MG63 (cell line): Measurements from ENCODE around the gene CCT4. TPM values are rescaled to one million over a fixed set of nuclear protein-coding genes. Genes with fewer than 3 reads are reported as not detected.

Experiments
- DNase-seq: peaks from one replicate; pipeline ENCODE4 v3.0.0-alpha.2; 2020
- H3K27me3 ChIP-seq: fragments of 250-450 bp; sonication (Bioruptor Pico); 2 replicates; pipeline ENCODE4 v1.5.1; 2020; ENCODE audit warnings: mild to moderate bottlenecking, moderate library complexity
- H3K36me3 ChIP-seq: fragments of 250-450 bp; sonication (Bioruptor Pico); 2 replicates; pipeline ENCODE4 v1.5.1; 2020; ENCODE audit warnings: mild to moderate bottlenecking, moderate library complexity
- H3K4me3 ChIP-seq: fragments of 250-450 bp; sonication (Bioruptor Pico); 2 replicates; pipeline ENCODE4 v1.5.1; 2020; ENCODE audit warnings: mild to moderate bottlenecking, moderate library complexity
- H3K9me3 ChIP-seq: fragments of 250-450 bp; sonication (Bioruptor Pico); 2 replicates; pipeline ENCODE4 v1.5.1; 2020; ENCODE audit warnings: mild to moderate bottlenecking, moderate library complexity
- total RNA-seq: library from RNA; depleted of rRNA; stranded (reverse); fragments of >200 nt; shearing (Covaris generic); gene quantifications from 2 replicates; pipeline ENCODE4 v1.2.3, GENCODE V29; 2014; ENCODE audit warnings: low replicate concordance; rRNA removed

Gene CCT4
- total RNA-seq, 1 experiment from 2014 or later, result 385 TPM

DNA sequence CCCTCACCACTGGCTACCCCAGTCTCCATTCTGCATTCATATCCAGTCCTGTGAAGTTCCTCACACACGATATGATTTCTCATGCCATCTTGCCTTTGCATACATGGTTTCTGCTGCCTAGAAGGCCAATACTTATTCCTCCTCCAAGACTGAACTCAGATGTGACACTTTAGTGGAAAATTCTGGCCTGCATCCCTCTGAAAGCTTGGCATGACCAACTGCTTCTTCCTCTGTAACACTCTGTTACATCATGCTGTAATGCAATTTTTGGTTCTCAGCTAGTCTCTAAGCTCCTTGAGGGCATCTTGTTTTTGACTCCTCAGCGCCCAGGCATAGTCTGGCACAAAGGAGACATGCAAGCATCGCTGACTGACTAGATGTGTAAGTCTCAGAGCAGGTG, 47.2 kb downstream of the CCT4 start:
- DNase-seq, result no peak
- no peaks in the 10 kb centered on the region for H3K36me3 ChIP-seq
- no peak overlapping the region for H3K4me3 ChIP-seq
- no peaks in the 10 kb centered on the region for H3K9me3 ChIP-seq
- H3K27me3 ChIP-seq, result no peaks in the 10 kb centered on the region

DNA sequence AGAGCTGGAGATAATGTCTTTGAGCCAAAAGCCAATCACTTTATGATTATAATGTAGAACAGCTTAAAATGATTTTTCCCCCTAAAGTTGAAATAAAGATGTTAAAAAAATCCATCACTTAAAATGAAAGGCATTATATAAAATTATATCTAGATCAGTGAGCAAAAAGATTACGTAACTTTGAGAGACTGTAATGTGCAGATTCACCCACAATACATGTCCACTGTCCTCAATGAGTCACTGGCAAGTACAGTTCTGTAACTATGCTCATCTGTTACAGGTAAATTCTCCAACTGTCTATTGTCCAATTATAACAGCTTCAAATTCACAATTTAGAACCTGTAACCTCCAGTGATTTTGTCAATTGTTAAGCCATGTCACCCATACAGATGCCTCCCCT, 53.6 kb downstream of the CCT4 start:
- no peak for DNase-seq
- Histone ChIP-seq H3K9me3 (no peaks in the 10 kb centered on the region), H3K36me3 (peaks cover 5% of the 10 kb centered on the region; the same call in 1 of the 2 replicates), H3K4me3 (no peak overlapping the region), H3K27me3 (no peaks in the 10 kb centered on the region)

DNA sequence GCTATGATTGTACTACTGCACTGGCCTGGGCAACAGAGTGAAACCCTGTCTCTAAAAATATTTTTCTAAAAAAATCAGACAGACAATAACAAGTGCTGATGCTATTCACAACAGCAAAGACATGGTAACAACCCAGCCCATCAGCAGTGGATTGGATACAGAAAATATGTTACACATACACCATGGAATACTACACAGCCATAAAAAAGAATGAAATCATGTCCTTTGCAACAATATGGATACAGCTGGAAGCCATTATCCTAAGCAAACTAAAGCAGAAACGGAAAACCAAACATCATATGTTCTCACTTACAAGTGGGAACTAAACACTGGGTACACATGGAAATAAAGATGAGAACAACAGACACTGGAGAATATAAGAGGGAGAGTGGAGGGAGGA, 54.5 kb downstream of the CCT4 start:
- H3K9me3 ChIP-seq, result no peaks in the 10 kb centered on the region
- H3K36me3 ChIP-seq, result peaks cover 5% of the 10 kb centered on the region; the same call in 1 of the 2 replicates
- DNase-seq, result no peak
- H3K4me3 ChIP-seq, result no peak overlapping the region
- H3K27me3 ChIP-seq, result no peaks in the 10 kb centered on the region

DNA sequence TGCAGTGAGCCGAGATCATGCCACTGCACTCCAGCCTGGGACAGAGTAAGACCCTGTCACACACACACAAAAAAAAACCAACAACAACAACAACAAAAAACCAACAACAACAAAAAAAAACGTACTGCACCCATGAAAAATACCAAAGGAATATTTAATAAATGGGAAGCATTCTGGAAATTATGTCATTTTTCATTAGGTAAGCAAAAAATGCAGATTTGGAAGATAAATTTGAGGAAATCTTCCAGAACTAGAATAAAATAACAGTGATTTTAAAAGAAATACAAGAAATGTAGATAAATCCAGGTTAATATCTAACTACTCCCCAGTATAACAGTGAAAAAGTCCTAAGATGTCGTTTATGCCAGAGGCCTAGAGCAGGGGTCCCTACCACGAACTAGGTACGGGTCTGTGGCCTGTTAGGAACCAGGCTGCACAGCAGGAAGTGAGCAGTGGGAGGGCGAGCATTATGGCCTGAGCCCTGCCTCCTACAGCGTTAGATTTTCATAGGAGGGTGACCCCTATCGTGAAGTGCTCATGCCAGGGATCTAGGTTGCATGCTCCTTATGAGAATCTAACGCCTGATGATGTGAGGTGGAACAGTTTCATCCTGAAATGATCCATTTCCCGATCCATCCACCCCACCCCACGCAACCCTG, 56.1 kb downstream of the CCT4 start:
- H3K36me3 ChIP-seq, result peaks cover 5% of the 10 kb centered on the region; the same call in 1 of the 2 replicates
- no peak for DNase-seq
- H3K9me3 ChIP-seq, result no peaks in the 10 kb centered on the region
- no peak overlapping the region for H3K4me3 ChIP-seq
- H3K27me3 ChIP-seq, result no peaks in the 10 kb centered on the region

DNA sequence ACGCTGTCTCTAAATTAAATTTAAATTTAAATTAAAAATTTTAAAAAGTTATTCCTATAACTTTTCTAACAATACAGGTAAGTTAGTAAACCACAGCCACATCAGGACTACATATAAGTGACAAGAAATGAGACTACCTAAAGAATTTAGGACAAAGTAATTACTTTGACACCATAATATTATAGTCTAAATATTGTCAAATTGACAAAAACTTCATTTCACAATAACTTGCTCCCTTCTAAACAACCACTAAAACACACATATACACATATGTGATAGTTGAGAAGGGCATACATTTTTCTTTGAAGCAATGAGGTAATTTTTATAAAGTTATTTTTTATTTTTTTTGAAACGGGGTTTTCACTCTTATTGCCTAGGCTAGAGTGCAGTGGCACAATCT, 66.2 kb downstream of the CCT4 start:
- no peaks in the 10 kb centered on the region for H3K9me3 ChIP-seq

More for the DNA sequence above, 66.2 kb downstream of the CCT4 start:
- no peak for DNase-seq
- Histone ChIP-seq H3K36me3 (no peaks in the 10 kb centered on the region), H3K27me3 (no peaks in the 10 kb centered on the region), H3K4me3 (no peak overlapping the region)

Other genes starting within 250 kb of the CCT4 start
- gene FAM161A, start 34.6 kb downstream of the CCT4 start, total RNA-seq, result 0.89 and 7.2 TPM in 2 replicates
- gene COMMD1, start 17.0 kb upstream of the CCT4 start, total RNA-seq, result 24.8 and 210 TPM in 2 replicates